Stimulated activated naive CD8-positive, alpha-beta T cell treated with anti-CD3 and anti-CD28 coated beads, Interleukin-15, Interleukin-2, amounts not matched to agents 100 U/mL and 50 U/mL, for 24 hours (primary cell): Measurements from ENCODE around the gene TRIM28.
"Not testable (repeated sequence)": the region's sequence is repeated elsewhere in the genome, so short reads cannot be mapped to it uniquely, and the experiment has no call there.

ENCODE experiments used
- ATAC-seq: fragments of 150-1000 bp; cut with Tn5 transposase; one replicate; pipeline ENCODE4 v1.10.0; 2021
- DNase-seq: peaks from one replicate; pipeline ENCODE4 v3.0.0; 2021

TRIM28 gene

DNA sequence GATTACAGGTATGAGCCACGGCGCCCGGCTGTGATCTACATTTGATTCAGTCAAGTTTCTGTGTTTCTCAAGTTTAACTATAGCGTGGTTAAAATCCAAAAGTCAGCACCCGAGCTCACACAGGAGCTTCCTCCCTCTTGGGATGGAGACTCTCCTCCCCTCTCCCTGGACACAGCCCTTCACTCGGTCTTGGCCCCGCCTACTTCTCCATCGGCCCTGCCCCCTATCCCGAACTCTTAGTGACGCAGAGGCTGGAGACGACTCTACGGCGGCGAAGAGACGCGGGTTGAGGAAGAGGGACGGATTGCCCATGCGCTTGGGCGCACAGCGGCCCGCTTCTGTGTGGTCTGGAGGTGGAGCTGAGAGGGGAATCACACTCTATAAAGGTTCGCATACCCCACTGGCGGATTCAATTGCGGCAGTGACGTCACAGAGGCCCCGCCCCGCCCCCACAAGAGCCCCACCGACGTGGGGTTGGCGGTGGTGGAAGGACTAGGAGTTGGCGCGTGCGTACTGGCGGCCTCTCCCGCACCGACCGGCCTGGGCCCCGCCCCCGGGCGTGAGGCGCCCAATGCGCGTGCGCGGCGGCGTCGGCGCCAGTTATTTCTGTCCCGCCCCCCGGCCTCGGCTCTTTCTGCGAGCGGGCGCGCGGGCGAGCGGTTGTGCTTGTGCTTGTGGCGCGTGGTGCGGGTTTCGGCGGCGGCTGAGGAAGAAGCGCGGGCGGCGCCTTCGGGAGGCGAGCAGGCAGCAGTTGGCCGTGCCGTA lies at the start of gene TRIM28:
TRIM28 (plus strand) TSS at position 239 of the 765 bp plus-strand sequence. CDS start 694 bp downstream, outside the sequence.
- DNase-seq (peak; percentile 100), ATAC-seq (peak; percentile 99)

DNA sequence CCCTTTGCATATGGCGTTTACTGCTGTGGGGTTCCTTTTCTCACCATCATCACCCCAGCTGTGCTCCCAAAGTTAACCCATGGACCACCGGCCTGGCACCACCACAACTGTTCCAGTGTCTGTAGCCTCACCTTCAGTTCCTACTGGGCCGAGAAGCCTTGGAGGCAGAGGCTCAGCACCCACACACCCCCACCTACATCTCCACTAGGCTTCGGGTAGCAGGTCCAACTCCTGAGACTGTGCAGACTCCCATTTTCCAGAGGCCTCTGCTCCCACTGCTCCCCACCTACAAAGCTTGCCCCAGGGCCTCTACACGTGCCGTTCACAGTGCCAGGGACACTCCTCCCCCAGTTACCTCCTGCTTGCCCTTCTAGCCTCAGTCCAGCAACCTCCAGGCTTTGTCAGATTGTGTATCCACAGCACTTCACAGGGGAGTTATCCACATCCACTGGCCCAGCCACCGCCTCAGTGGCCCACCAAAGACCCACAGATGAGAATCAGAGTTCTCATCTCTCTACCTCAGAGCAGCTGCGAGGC lies 46.2 kb upstream of the TRIM28 start:
- ATAC-seq (no peak), DNase-seq (no peak)

DNA sequence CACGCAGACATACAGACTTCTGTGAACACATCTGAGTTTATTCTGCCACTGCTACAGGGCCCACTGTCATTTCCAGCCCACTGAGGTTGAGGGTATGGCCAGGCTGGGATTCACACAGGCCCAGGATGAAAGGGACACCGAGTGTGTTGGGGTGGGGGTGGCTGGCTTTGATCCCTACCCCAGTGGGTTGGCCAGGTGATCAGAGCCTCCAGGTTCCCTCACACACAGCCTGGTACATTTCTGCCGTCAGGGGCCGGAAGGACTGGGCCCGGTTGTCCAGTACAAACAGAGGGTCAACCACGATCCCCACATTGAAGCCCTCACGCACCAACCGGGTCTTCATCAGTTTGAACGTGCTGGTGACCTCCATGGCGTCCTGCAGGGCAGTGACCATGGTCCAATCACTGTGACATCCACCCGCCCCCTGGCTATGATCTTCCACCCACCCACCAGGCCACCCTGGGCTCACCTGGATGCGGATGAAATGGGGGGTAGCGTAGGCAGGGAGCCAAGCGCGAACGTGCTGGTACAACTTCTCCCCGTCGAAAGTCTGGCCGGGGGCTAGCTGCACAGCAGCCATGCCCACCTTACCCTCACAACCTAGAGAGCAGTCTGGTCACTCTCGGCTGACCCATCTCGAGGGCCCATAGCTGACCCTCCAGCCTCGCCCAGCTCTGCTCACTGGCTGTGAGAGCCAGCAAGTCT lies 45.4 kb upstream of the TRIM28 start:
- no peak for DNase-seq
- no peak for ATAC-seq

DNA sequence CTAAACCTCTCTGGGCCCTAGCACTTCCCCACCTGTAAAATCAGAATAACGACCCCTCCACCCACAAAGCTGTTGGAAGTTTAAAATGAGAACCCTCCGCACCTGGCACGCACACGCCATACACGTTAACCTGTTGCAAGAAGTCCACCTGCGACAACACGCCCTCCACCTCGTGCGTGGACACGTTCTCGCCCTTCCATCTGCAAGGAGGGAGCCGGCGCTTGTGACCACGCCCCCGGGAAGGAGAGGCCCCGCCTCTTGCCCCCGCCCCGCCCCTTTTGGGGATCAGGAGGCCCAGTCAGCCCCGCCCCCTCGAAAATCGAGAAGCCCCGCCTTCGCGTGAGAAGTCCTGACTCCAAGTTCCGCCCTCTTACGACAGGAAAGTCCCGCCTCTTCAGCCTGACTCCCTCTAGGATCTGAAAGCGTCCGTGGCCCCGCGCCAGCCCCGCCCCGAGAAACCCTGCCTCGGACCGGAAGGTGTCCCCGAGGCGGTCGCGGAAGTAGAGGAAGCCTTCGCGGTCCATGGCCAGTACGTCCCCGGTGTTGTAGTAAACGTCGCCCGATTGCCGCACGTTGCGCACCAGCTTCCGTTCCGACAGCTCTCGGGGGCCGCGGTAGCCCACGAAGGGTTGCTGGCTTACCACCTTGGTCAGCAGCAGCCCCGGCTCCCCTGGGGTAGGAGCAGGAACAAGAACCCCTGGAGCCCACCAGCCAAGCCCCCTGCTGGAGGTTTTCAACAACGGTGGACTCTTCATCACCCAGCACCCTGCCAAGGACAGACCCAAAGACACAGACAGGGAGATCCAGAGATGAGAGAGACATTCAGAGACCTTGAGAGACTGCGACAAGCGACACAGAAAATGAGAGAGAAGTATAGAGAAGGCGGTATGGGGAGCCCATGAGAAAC lies 44.6 kb upstream of the TRIM28 start:
- DNase-seq (peak; percentile 100), ATAC-seq (peak; percentile 99)

DNA sequence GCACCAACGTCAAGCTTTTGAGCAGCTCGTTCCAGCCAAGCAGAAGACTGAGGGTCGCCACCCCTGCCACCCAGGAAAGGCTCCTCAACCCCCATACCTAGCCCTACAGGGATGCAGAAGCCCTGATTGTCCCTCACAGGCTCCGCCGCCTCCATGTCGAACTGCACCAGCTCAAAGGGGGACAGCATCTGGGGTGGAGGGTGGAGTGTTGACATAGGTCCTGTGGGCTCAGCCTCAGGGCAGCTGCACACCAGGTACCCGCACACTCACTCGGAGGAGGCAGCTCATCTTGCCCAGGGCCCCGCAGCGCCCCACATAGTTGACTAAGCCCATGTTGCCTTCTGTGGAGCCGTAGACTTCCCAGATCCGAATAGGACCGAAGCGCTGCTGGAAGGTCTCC lies 43.6 kb upstream of the TRIM28 start:
- ATAC-seq = no peak
- DNase-seq = no peak

DNA sequence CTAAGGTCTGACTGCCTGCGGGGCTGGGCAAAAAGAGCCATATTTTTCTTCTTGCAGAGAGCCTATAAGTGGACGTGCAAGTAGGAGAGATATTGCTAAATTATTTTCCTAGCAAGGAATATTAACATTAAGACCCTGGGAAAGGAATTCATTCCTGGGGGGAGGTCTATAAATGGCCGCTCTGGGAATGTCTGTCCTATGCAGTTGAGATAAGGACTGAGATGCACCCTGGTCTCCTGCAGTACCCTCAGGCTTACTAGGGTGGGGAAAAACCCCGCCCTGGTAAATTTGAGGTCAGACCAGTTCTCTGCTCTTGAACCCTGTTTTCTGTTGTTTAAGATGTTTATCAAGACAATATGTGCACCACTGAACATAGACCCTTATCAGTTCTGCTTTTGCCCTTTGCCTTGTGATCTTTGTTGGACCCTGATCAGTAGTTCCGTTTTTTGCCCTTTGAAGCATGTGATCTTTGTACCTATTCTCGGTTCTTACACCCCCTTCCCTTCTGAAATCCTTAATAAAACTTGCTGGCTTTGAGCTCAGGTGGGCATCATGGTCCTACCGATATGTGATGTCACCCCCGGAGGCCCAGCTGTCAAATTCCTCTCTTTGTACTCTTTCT lies 36.2 kb upstream of the TRIM28 start:
- ATAC-seq, DNase-seq: not testable (repeated sequence)

DNA sequence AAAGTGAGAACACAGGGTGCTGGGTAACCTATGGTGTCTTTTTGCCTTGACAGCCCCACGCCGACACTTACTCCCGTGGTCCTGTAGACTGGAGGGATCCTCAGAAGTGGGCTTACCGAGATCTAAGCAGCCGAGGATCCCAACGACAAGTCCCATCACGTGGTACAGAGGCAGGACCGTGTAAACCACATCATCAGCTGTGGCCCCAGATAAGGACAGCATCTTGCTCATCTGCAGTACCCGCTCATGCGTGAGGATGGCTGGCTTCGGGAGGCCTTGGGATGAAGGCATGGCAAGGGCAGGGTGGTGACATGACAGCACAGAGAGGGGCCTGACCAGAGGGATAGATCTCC lies 34.2 kb upstream of the TRIM28 start:
- DNase-seq (no peak), ATAC-seq (no peak)

DNA sequence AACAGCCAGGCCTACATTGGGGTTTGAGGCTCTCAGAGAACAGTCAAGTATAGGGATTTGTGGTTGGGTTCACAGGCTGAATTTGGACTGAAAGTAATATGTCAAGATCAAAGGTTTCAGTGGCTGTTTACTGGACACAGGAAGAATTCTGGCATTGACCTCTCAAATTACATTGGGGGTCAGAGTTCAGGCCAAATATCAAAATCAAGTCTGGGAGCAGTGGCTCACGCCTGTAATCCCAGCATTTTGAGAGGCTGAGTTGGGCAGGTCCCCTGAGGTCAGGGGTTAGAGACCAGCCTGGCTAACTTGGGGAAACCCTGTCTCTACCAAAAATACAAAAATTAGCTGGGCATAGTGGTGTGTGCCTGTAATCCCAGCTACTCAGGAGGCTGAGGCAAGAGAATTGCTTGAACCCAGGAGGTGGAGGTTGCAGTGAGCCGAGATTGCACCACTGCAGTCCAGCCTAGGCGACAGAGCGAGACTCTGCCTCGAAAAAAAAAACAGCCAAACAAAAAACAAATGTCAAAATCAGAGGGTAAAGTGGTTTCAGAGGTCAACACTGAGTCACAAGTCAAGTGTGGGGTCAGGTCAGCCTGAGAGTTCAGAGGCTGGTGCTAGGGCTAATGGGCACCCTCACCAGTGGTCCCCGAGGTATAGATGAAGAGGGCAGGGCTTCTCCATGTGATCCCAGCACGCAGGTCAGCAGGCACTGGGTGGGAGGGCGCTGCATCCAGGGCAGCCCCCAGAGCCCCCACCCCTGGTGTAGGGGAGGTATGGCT lies 33.6 kb upstream of the TRIM28 start:
- DNase-seq = no peak
- no peak for ATAC-seq

DNA sequence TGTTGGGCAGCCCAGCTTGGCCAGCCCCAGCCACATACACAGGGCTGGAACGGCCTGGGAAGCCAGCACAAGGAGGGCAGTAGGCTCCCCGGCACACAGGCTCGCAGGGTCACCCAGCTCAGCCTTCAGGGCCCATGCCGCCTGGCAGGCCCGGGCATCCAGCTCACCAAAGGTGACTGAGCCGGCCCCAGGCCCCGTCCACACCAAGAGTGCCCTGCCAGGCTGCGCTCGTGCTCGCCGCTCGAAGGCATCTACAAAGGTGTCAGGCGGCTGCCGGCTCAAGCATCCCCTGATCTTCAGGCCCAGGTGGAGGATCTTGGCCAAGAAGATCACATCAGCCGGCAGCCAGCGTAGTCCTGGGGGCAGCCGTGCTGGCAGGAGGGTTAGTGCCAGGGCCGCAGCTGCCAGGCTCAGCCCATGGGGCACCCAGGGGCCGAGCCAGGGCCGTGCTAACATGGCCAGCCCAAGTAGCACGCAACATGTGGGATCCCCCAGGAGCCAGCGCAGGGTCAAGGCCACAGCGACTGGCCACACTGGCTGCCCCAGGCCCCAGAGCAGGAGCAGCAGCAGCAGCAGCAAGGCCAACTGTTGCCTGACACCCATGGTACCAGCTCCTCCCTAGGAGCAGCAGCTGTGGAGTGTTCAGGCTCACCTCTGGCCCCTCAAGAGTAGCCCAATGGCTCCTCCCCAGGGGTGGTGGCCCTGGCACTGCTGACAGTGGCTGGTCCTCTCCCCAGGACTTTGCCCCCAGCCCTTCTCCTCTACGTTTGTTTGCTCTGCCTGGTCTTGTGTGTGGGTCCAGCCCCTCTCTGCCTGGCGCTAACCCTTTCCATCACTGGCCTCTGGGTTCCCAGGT lies 32.3 kb upstream of the TRIM28 start, which contains the start of gene SLC27A5:
SLC27A5 (minus strand) TSS at position 640 of the 856 bp plus-strand sequence; CDS start at position 603, 37 bp downstream.
- no peak for DNase-seq
- no peak for ATAC-seq

DNA sequence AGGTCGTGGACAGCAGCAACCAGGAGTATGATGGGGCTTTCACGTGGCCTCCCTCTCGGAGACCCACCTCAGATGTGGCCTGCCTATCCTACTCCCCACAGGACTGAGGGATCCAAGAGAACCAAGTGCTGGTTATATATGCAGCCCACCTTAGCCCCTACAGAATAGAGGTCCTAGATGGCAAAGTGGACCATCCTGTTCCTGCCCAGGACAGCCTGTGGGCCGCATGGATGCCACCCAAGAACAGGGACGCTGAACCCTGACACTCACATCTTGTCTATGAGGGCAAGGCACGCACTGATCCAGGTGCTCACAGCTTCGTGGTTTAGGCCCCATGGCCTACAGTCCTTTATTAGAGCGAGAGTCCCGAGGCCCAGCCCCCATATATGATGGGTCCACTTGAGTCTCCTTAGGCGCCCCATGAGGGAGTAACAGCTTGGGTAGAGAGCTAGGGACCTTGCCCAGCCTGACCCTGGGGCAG lies 30.6 kb upstream of the TRIM28 start:
- DNase-seq = no peak
- no peak for ATAC-seq

DNA sequence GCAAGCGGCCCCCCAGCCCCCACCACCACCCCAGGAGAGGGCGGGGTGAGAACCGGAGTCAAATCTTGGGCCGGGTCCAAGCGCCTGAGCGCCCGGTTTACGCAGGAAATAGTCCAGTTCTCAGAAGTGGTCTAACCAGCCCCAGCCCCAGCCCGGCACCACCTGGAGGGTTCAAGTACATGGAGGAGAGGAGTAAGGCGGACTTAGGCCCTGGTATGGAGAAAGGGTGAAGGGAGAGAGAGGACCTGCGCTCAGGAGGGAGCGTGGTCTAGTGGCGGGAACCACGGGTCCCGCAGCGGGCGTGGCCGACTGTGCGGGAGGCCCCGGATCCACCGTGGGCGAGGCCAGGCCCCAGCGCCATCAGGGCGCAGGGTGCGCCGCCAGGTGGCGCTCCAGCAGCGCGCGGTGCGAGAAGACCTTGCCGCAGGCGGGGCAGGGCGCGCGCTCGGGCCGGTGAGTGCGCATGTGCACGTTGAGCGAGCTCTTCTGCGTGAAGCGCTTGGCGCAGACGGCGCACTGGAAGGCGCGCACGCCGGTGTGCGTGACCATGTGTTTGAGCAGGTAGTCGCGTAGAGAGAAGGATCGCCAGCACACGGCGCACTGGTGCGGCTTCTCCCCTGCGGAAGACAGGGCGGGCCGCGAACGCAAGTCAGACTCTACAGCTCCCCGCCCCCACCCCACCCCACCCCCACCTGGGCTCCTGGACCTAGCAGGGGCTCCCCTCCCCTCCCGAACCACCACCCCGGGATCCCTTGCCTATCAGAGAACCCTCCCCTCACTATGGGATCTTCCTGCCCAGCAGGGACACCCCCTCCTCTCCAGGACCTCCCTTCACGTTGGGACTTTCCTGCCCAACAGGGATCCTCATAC lies 29.9 kb upstream of the TRIM28 start:
- DNase-seq = peak; percentile 98
- peak; percentile 88 for ATAC-seq

DNA sequence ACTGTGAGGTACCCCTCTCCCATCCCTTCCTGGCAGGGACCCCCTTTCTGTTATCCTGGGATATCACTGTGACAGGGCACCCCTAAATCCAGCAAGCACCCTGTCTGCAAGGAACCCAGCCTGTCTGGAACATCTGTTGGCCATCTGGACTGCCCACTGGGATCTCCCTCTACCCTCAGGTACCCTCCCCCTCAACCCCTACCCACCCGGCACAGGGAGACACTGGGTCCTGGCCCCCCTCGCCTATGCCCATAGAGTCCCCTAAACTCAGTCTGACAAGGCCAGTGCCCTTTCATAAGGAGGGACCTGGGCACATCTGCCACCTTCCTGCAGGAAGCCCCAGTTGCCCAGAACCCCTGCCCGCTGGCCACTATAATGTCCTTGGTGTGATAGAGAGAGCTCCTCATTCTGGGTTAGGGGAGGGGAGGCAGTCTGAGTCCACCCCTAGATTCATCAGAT lies 29.3 kb upstream of the TRIM28 start:
- no peak for ATAC-seq
- DNase-seq = no peak

DNA sequence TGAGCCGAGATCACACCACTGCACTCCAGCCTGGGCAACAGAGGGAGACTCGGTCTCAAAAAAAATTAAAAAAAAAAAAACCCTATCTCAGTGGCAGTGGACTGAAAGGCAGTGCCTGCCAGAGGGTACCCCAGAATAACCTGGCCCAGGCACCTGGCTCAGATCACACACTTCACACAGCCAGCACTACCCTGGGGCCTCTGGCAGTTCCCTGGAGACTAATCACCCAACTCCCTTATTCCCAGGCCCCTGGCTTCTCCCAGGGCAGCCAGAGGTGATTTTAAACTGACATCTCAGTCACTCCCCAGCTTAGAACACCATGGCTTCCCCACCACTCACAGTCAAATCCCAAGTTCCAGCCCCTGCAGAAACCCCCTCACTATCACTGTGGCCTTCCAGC lies 28.6 kb upstream of the TRIM28 start:
- DNase-seq = no peak
- no peak for ATAC-seq

DNA sequence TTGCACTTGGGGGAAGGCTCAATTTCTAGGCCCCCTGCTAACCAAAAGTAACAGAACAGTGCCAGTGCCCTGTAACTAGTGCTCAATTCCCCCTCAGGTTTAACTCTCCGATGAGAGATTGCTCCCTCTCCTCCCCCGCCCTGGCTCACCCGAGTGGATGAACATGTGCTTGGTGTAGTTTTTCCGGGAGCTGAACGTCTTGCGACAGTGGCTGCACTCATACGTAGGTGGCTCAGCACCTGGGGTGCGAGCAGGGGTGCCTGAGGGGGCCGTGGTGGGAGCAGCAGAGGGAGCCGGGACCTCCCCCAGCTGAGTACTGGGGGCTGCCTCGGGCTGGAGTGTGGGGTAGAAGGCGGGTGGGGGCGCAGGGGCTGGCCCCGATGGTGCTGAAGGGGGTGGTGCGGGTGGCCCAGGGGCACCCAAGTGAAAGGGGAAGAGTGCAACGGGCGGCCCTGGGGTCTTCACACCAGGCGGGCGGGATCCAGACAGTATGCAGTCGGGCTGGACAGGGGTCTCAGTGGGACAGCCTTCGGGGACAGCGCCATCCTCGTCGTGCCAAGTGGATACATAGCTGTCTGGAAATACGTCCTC lies 27.5 kb upstream of the TRIM28 start:
- ATAC-seq = no peak
- DNase-seq = no peak

DNA sequence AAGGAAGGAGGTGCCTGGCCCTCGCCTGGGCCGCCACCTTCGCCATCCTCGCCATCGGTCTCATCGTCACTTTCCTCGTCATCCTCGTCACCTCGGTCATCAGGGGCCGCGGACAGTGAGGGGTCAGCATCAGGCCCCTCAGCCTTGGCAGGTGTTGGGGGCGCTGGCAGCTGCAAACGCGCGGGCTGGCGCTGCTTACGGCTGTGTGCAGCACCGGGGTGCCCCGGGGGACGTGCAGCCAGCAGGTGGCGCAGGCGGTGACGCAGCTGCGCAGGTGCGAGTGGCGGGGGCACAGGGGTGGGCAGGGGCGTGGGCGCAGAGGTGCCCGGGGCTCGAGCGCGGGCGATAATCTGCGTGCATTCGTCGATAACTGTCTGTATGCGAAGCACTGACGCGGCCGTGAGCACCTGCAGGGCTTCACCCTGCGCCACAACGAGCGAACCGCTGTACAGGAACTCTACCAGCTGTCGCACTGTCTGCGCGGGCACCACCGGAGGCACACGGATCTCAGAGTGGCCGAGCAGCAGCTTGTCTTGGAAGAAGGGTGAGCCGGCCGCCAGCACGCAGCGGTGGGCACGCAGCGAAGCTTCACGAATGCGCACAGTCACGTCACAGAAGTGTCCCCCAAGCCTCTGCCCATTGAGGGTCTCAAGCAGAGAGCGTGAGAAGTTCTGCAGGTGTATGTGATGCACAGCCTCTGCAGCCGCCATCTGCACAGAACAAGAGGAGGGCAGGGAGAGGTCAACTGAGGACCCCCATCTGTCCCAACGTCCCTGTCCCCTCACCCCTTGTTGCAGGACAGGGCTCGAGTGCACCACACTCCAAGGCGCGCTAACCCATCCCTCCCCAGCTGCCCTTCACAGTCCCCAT lies 26.7 kb upstream of the TRIM28 start:
- DNase-seq (no peak), ATAC-seq (no peak)

DNA sequence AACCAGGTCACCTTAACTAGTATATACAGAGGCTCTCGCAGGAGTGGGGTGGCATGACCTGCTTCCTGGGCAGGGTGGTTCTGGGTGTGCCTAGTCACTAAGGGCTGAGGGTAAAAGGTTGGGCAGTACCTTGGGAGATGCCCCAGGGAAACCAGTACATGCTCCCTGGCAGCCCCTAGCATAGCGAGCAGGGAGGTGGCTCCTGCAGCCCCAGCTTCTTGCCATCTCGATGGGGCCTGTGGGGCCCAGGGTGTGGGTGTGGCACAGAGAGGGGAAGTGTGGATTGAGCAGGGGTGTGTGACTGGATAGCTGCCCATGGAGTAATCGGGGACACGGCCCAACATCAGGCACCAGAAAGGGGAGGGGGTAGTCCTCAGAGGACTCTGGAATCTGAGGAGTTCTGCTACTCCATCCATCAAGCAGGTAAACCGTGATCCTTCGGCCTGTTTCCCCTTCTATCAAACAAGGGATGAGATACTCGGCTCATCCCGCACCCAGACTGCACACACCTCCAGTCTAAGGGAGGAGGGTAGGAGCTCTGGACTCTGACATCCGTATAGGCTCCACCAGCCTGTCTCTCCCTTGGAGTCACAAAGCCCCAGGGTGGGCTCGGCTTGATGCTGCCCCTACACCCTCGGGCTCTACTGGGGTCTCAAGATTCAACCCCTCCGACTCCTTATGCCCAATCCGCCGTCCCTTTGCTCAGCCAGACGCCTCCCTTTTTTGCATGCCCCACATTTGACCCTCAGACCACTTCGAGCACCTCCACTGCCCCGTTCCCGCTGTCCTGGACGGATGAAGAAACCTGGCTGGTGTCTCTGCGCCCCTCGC lies 25.4 kb upstream of the TRIM28 start:
- ATAC-seq (no peak), DNase-seq (no peak)

DNA sequence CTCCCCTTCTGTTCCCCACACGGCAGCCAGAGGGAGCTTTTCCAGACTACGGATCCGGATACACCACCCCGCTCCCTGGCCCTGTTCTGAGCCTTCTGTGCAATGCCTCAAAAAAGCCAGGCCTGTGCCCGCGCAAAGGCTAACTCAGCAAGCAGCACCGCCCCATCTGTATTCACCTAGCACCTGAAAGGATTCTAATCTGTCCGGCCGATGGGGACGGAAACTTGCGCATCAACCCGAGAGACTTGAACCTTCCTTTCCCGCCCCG lies 24.8 kb upstream of the TRIM28 start:
- peak; percentile 1 for ATAC-seq
- DNase-seq = peak; percentile 64
